ENCODE data around the gene TRIB2. TPM values are rescaled to one million over a fixed set of nuclear protein-coding genes. Genes with fewer than 3 reads are reported as not detected.

The TRIB2 gene
- total RNA-seq, 1 donor from 2014 or later, result 31.1 TPM

- peak overlapping the region; percentile 99 for H3K27ac ChIP-seq (replicated peaks)
- TF ChIP-seq CTCF (IDR thresholded peaks at IDR 0.05; ENCODE audit: borderline replicate concordance), result no peak
- intact Hi-C loops (cut with micrococcal nuclease), result loop anchor here (10.0 kb wide), 1 partner anchor 63 kb away; no protein-coding TSS in a partner anchor
- H3K9me3 ChIP-seq (replicated peaks), result no peaks in the 10 kb centered on the region
- peak overlapping the region; percentile 16 for H3K4me3 ChIP-seq
- no peak for DNase-seq
- H3K36me3 ChIP-seq, result peaks cover 58% of the 10 kb centered on the region
- H3K27me3 ChIP-seq (ENCODE audit: low read depth), result no peaks in the 10 kb centered on the region
- peaks cover 100% of the 10 kb centered on the region for H3K4me1 ChIP-seq
Observed at GRCh38 chr2:12731701-12732280, 15.1 kb downstream of the TRIB2 start.

- peak; percentile 65 for DNase-seq
- Histone ChIP-seq H3K9me3 (replicated peaks) (no peaks in the 10 kb centered on the region), H3K27me3 (ENCODE audit: low read depth) (no peaks in the 10 kb centered on the region), H3K4me1 (peaks cover 100% of the 10 kb centered on the region), H3K27ac (replicated peaks) (peak overlapping the region; percentile 99), H3K4me3 (peak overlapping the region; percentile 16), H3K36me3 (peaks cover 58% of the 10 kb centered on the region)
- intact Hi-C loops (cut with micrococcal nuclease), result loop anchor here (10.0 kb wide), 1 partner anchor 62 kb away; no protein-coding TSS in a partner anchor
- TF ChIP-seq CTCF (IDR thresholded peaks at IDR 0.05; ENCODE audit: borderline replicate concordance), result no peak
Observed at GRCh38 chr2:12732651-12733050, 15.9 kb downstream of the TRIB2 start.

DNA sequence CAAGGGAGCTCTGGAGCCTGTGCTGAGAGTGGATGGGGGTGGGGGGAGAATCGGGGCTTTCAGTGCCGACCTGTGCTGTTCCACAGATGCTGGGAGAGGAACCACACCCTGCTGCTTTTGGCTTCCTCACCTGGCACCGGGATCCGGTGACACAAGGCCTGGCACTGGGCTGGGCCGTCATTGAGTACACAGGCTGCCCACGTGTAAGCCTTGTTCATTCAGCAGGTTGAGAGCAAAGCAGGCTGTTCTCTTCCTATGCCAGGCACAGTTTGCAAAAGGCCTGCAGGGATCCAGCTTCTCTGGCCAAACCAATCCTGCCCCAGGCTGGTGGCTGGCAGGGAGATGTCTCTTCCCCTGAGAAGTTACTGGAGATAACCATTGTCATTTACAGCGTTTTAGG, 17.1 kb downstream of the TRIB2 start:
- peaks cover 57% of the 10 kb centered on the region for H3K36me3 ChIP-seq
- no peak for TF ChIP-seq CTCF (IDR thresholded peaks at IDR 0.05; ENCODE audit: borderline replicate concordance)
- intact Hi-C loops (cut with micrococcal nuclease), result loop anchor here (10.0 kb wide), 1 partner anchor 61 kb away; no protein-coding TSS in a partner anchor
- DNase-seq, result peak; percentile 75
- H3K4me3 ChIP-seq, result peak overlapping the region; percentile 16
- H3K27ac ChIP-seq (replicated peaks), result peak overlapping the region; percentile 99
- H3K27me3 ChIP-seq (ENCODE audit: low read depth), result no peaks in the 10 kb centered on the region
- no peaks in the 10 kb centered on the region for H3K9me3 ChIP-seq (replicated peaks)
- H3K4me1 ChIP-seq, result peaks cover 100% of the 10 kb centered on the region

GRCh38 chr2:12734914-12735654, 18.3 kb downstream of the TRIB2 start:
- H3K27ac ChIP-seq (replicated peaks), result peak overlapping the region; percentile 99
- H3K27me3 ChIP-seq (ENCODE audit: low read depth), result no peaks in the 10 kb centered on the region
- peak; percentile 45 for DNase-seq
- H3K36me3 ChIP-seq, result peaks cover 57% of the 10 kb centered on the region
- intact Hi-C loops (cut with micrococcal nuclease), result loop anchor here (10.0 kb wide), 1 partner anchor 60 kb away; no protein-coding TSS in a partner anchor
- peak; percentile 38 for TF ChIP-seq CTCF (IDR thresholded peaks at IDR 0.05; ENCODE audit: borderline replicate concordance)
- peak overlapping the region; percentile 16 for H3K4me3 ChIP-seq
- no peaks in the 10 kb centered on the region for H3K9me3 ChIP-seq (replicated peaks)
- peaks cover 97% of the 10 kb centered on the region for H3K4me1 ChIP-seq

GRCh38 chr2:12737297-12737696, 20.6 kb downstream of the TRIB2 start:
- intact Hi-C loops (cut with micrococcal nuclease), result loop anchor here (10.0 kb wide), 1 partner anchor 58 kb away; no protein-coding TSS in a partner anchor
- no peak overlapping the region for H3K4me3 ChIP-seq
- H3K27me3 ChIP-seq (ENCODE audit: low read depth), result no peaks in the 10 kb centered on the region
- no peak for TF ChIP-seq CTCF (IDR thresholded peaks at IDR 0.05; ENCODE audit: borderline replicate concordance)
- H3K9me3 ChIP-seq (replicated peaks), result no peaks in the 10 kb centered on the region
- H3K4me1 ChIP-seq, result peaks cover 97% of the 10 kb centered on the region
- H3K36me3 ChIP-seq, result peaks cover 62% of the 10 kb centered on the region
- peak overlapping the region; percentile 99 for H3K27ac ChIP-seq (replicated peaks)
- DNase-seq, result no peak
